IPS-18a (cell line): Measurements from ENCODE around the gene LAD1.

ENCODE experiments used
- H3K27ac ChIP-seq: one replicate; pipeline ENCODE4 v1.5.1; 2013; ENCODE audit warnings: low read length
- H3K27me3 ChIP-seq: one replicate; pipeline ENCODE4 v1.6.1; 2013; ENCODE audit warnings: mild to moderate bottlenecking, low read length; ENCODE audit not compliant: control insufficient read depth, insufficient read depth
- H3K36me3 ChIP-seq: one replicate; pipeline ENCODE4 v1.6.1; 2013; ENCODE audit warnings: low read depth, low read length; ENCODE audit not compliant: control insufficient read depth
- H3K4me1 ChIP-seq: one replicate; pipeline ENCODE4 v1.6.1; 2013; ENCODE audit warnings: low read depth, low read length; ENCODE audit not compliant: control insufficient read depth
- H3K4me3 ChIP-seq: one replicate; pipeline ENCODE4 v1.5.1; 2013; ENCODE audit warnings: low read length
- H3K9ac ChIP-seq: one replicate; pipeline ENCODE4 v1.6.1; 2013; ENCODE audit warnings: mild to moderate bottlenecking, low read length, moderate library complexity
- H3K9me3 ChIP-seq: one replicate; pipeline ENCODE4 v1.6.1; 2013; ENCODE audit warnings: low read depth, low read length; ENCODE audit not compliant: control insufficient read depth

The LAD1 gene

DNA sequence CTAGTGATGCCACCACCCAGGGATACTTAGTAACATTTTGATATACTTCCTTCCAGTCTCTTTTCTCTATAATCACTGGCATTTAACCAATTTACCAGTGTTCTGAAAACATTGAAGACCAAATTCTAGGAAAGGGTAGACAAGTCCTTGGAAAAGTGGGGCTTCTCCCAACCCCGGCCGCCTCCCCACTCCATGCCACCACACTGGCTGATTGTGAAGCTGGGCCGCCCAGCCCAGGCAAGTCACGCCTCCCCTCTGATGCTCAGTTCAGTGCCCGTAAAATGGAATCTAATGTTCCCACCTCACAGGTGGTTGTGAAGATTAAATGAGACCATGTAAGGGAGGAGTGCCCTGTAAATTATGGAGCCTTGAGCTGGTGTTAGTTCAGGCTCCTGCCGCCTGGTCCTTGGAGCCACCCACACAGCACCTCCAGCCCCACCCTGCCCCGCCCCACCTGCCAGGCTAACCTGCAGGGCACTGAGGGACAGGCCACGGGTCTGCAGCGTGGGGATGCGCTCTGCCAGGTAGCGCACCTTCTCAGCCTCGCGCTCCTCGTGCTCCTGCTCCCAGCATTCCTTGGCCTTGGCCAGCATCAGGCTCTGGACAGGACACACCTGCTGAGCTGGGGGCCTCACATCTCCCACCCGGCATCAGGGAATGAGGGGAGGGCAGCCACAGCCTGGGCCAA is 15.1 kb upstream of the LAD1 start:
- Histone ChIP-seq H3K9me3 (no peaks in the 10 kb centered on the region), H3K27ac (no peak overlapping the region), H3K4me3 (no peak overlapping the region), H3K36me3 (no peaks in the 10 kb centered on the region), H3K9ac (no peak overlapping the region), H3K4me1 (no peaks in the 10 kb centered on the region), H3K27me3 (no peaks in the 10 kb centered on the region)

DNA sequence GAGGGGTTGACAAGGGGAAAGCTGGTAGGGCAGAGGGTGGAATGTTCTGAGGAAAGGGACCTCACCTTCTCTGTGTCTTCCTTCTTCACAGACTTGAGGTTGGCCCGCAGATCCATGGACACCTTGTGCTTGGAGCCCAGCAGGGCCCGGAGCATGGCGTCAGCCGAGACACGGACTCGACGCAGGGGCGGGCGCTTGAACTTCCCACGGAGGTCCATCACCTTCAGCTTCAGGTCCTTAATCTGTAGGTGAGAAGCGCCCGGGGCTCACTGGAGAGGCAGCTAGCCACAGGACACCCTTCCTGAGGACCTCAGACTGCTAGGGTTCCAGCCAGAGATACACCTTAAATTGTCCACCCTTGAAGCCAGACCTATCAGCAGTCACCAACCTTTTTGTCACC is 12.2 kb upstream of the LAD1 start:
- H3K27me3 ChIP-seq, result no peaks in the 10 kb centered on the region
- no peak overlapping the region for H3K27ac ChIP-seq
- no peak overlapping the region for H3K9ac ChIP-seq
- H3K9me3 ChIP-seq, result no peaks in the 10 kb centered on the region
- H3K4me3 ChIP-seq, result no peak overlapping the region
- H3K4me1 ChIP-seq, result no peaks in the 10 kb centered on the region
- H3K36me3 ChIP-seq, result no peaks in the 10 kb centered on the region

- Histone ChIP-seq H3K27ac (no peak overlapping the region), H3K9me3 (no peaks in the 10 kb centered on the region), H3K9ac (no peak overlapping the region), H3K4me1 (no peaks in the 10 kb centered on the region), H3K36me3 (no peaks in the 10 kb centered on the region), H3K27me3 (no peaks in the 10 kb centered on the region), H3K4me3 (no peak overlapping the region)
Observed at GRCh38 chr1:201409440-201409839, 10.3 kb upstream of the LAD1 start.

- H3K27ac ChIP-seq, result no peak overlapping the region
- no peak overlapping the region for H3K4me3 ChIP-seq
- H3K4me1 ChIP-seq, result no peaks in the 10 kb centered on the region
- H3K27me3 ChIP-seq, result no peaks in the 10 kb centered on the region
- no peak overlapping the region for H3K9ac ChIP-seq
- H3K9me3 ChIP-seq, result no peaks in the 10 kb centered on the region
- no peaks in the 10 kb centered on the region for H3K36me3 ChIP-seq
Observed at GRCh38 chr1:201408834-201409200, 9.7 kb upstream of the LAD1 start.

GRCh38 chr1:201408176-201408833 is 9.2 kb upstream of the LAD1 start:
- Histone ChIP-seq H3K36me3 (no peaks in the 10 kb centered on the region), H3K27ac (no peak overlapping the region), H3K4me3 (no peak overlapping the region), H3K27me3 (no peaks in the 10 kb centered on the region), H3K4me1 (no peaks in the 10 kb centered on the region), H3K9ac (no peak overlapping the region), H3K9me3 (no peaks in the 10 kb centered on the region)

DNA sequence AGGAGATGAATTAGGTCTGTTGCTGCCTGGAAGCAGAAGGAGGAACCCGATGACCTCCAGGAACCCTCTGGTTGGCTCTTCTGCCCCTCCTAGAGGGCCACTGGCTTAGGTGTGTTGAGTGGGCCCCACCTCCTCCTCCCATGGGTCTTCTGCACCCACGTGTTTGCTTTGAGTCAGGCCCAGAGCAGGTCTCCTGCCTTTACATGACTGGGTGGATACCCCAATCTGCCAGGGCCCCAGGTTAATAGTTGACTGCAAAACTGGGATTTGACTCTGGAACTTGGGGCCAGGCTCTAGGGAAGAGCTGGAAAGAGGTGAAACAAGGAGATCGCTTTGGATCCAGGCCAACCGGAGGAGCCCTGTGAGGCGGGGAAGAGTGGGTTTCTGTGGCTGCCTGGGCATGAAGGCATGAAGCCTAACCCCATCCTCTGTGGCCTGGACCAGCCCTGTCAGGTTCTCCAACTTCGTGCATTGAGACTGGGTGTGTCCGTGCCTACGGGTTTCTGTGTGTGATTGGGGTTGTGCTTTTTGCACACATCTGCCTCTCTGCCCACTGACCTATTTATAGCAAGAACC is 7.8 kb upstream of the LAD1 start:
- no peaks in the 10 kb centered on the region for H3K4me1 ChIP-seq
- H3K4me3 ChIP-seq, result no peak overlapping the region
- H3K9me3 ChIP-seq, result no peaks in the 10 kb centered on the region
- H3K9ac ChIP-seq, result no peak overlapping the region
- no peak overlapping the region for H3K27ac ChIP-seq
- H3K36me3 ChIP-seq, result no peaks in the 10 kb centered on the region
- H3K27me3 ChIP-seq, result no peaks in the 10 kb centered on the region

DNA sequence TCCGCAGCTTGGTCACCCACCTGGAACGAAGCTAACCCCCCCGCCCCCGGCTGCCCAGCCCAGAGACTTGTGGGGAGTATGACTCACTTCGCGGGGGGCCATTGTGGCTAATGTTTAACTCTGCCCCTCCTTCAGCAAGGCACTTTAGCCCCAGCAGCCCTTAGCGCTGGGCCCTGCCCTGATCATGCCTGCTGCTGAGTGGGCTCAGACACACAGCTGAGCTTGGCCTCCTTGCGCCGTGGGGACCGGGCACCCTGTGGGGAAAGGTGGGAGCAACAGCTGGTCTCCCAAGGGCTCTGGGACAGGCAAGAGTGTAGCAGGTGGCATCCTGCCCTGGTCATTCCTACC is 6.3 kb upstream of the LAD1 start:
- Histone ChIP-seq H3K9me3 (no peaks in the 10 kb centered on the region), H3K4me3 (no peak overlapping the region), H3K4me1 (no peaks in the 10 kb centered on the region), H3K27me3 (peaks cover 9% of the 10 kb centered on the region), H3K36me3 (no peaks in the 10 kb centered on the region), H3K9ac (no peak overlapping the region), H3K27ac (no peak overlapping the region)

DNA sequence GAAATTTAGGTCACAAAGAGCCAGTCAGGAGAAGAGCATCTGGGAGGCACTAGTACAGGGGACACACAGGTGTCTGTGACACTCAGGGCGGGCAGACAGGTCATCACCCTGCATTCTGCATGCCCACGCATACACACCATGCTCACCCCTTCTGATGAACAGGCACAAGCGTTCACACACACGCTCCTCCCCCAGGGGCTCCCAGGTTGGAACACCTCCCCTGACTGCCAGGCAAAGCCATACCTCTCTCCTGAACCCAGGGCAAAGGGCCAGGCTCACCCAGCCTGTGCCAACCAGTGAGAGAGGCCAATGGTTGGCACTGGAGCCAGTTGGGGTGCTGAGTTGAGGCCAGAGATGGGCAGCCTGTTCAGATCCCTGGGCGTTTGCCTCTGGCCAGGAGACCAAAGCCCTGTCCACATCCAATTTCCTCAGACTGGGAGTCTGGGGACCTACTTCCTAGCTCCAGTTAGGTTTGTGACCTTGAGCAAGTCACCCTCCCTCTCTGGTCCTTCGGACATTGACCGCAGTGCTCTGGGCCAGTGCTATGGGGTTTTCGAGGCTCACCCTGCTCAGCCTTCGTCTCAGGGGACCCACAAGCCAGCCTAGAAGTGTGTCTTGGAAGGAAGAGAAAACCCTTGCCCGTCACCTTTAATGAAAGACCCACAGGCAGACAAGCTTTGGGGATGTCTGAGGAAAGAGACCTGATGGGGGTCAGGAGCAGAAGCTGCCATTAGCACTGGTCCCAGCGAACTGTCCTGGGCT is 5.8 kb upstream of the LAD1 start:
- no peak overlapping the region for H3K27ac ChIP-seq
- H3K9me3 ChIP-seq, result no peaks in the 10 kb centered on the region
- H3K4me1 ChIP-seq, result peaks cover under 1% of the 10 kb centered on the region
- H3K9ac ChIP-seq, result no peak overlapping the region
- H3K27me3 ChIP-seq, result peaks cover 15% of the 10 kb centered on the region
- H3K36me3 ChIP-seq, result no peaks in the 10 kb centered on the region
- H3K4me3 ChIP-seq, result no peak overlapping the region

DNA sequence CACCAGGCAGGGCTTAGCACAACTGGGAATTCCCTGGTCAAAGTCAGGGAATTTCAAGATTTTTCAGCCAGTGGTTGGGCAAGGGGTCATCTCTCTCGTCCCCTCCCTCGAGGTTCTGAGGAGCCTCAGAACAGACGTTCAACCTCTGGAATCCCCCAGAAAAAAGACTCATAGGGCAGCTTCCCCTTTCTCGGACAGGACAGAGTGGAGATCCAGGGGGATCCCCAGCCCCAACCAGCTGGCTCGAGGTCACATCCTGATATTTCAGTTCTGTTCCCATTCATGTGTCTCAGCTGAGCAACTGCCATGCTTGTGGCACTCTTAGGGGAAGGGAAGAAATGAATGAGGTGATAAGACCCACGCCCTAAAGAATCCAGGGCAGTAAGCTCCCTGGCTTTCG is 4.9 kb upstream of the LAD1 start:
- no peak overlapping the region for H3K9ac ChIP-seq
- H3K4me3 ChIP-seq, result no peak overlapping the region
- no peaks in the 10 kb centered on the region for H3K9me3 ChIP-seq
- H3K27me3 ChIP-seq, result peaks cover 23% of the 10 kb centered on the region
- H3K27ac ChIP-seq, result no peak overlapping the region
- peaks cover 3% of the 10 kb centered on the region for H3K4me1 ChIP-seq
- no peaks in the 10 kb centered on the region for H3K36me3 ChIP-seq

DNA sequence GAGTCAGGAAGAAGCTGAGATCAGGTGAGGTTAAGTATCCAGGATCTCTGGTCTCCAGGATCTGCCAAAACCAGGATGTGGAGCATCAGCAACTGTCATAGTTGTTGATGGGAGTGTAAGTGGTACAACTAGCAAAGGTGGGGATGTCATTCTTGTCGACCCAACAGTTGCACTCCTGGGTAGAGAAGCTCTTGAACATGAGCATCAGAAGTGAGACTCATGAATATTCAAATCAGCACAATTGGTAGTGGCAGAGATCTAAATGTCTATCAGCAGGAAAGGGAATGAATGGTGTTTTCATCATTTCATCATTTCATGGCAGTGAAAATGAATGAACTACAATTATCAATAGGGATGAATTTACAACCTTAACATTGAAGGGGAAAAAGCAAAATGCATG is 4.2 kb upstream of the LAD1 start:
- Histone ChIP-seq H3K4me3 (no peak overlapping the region), H3K4me1 (peaks cover 3% of the 10 kb centered on the region), H3K9me3 (no peaks in the 10 kb centered on the region), H3K27me3 (peaks cover 30% of the 10 kb centered on the region), H3K9ac (no peak overlapping the region), H3K27ac (no peak overlapping the region), H3K36me3 (no peaks in the 10 kb centered on the region)

- peaks cover 3% of the 10 kb centered on the region for H3K4me1 ChIP-seq
- H3K27ac ChIP-seq, result no peak overlapping the region
- H3K27me3 ChIP-seq, result peaks cover 31% of the 10 kb centered on the region
- no peak overlapping the region for H3K9ac ChIP-seq
- H3K4me3 ChIP-seq, result no peak overlapping the region
- no peaks in the 10 kb centered on the region for H3K36me3 ChIP-seq
- no peaks in the 10 kb centered on the region for H3K9me3 ChIP-seq
Observed at GRCh38 chr1:201401700-201402099, 2.6 kb upstream of the LAD1 start.
